H9 (cell line): Measurements from ENCODE around the gene IGDCC3. TPM values are rescaled to one million over a fixed set of nuclear protein-coding genes. Genes with fewer than 3 reads are reported as not detected.

Experiments used
- DNase-seq: peaks from one replicate; pipeline ENCODE4 v3.0.0-alpha.2; 2017
- H2AFZ ChIP-seq: one replicate; pipeline ENCODE4 v1.6.1; 2013; ENCODE audit warnings: mild to moderate bottlenecking, low read length, control low read depth, moderate library complexity
- H2AK5ac ChIP-seq: 2 replicates; pipeline ENCODE4 v1.6.1; 2013; ENCODE audit warnings: low read length, control low read depth, mixed read lengths; ENCODE audit not compliant: insufficient read length
- H2BK120ac ChIP-seq: one replicate; pipeline ENCODE4 v1.6.1; 2013; ENCODE audit warnings: low read depth, mild to moderate bottlenecking, low read length, control low read depth, inconsistent platforms; ENCODE audit not compliant: poor library complexity, severe bottlenecking
- H2BK12ac ChIP-seq: 2 replicates; pipeline ENCODE4 v1.6.1; 2013; ENCODE audit warnings: low read length, control low read depth, mixed read lengths, low read depth; ENCODE audit not compliant: insufficient read length
- H2BK15ac ChIP-seq: 2 replicates; pipeline ENCODE4 v1.6.1; 2013; ENCODE audit warnings: low read depth, low read length, control low read depth
- H2BK20ac ChIP-seq: one replicate; pipeline ENCODE4 v1.6.1; 2013; ENCODE audit warnings: low read depth, mild to moderate bottlenecking, low read length, control low read depth, inconsistent platforms; ENCODE audit not compliant: poor library complexity, severe bottlenecking
- H2BK5ac ChIP-seq: 2 replicates; pipeline ENCODE4 v1.6.1; 2013; ENCODE audit warnings: low read length, control low read depth, mixed read lengths; ENCODE audit not compliant: insufficient read length
- H3K14ac ChIP-seq: 2 replicates; pipeline ENCODE4 v1.6.1; 2013; ENCODE audit warnings: low read length, control low read depth; ENCODE audit not compliant: insufficient read depth
- H3K18ac ChIP-seq: 2 replicates; pipeline ENCODE4 v1.6.1; 2013; ENCODE audit warnings: low read depth, mild to moderate bottlenecking, mixed read lengths, low read length, control low read depth; ENCODE audit not compliant: insufficient read length
- H3K23ac ChIP-seq: 2 replicates; pipeline ENCODE4 v1.6.1; 2013; ENCODE audit warnings: low read length, control low read depth, mixed read lengths, low read depth; ENCODE audit not compliant: insufficient read length
- H3K23me2 ChIP-seq: 2 replicates; pipeline ENCODE4 v1.6.1; 2013; ENCODE audit warnings: low read depth, mild to moderate bottlenecking, mixed read lengths, low read length, control low read depth; ENCODE audit not compliant: insufficient read length, poor library complexity, severe bottlenecking
- H3K27ac ChIP-seq: 2 replicates; pipeline ENCODE4 v1.5.1; 2013; ENCODE audit warnings: low read length, control low read depth, mixed read lengths, low read depth; ENCODE audit not compliant: insufficient read length
- H3K27me3 ChIP-seq: 2 replicates; pipeline ENCODE4 v1.6.1; 2013; ENCODE audit warnings: low read length, control low read depth, inconsistent platforms; ENCODE audit not compliant: insufficient read depth
- H3K4ac ChIP-seq: 2 replicates; pipeline ENCODE4 v1.6.1; 2013; ENCODE audit warnings: low read depth, mild to moderate bottlenecking, control low read depth, inconsistent platforms, low read length, moderate library complexity
- H3K4me1 ChIP-seq: 2 replicates; pipeline ENCODE4 v1.6.1; 2013; ENCODE audit warnings: low read length, control low read depth, inconsistent platforms; ENCODE audit not compliant: insufficient read depth
- H3K4me2 ChIP-seq: 2 replicates; pipeline ENCODE4 v1.6.1; 2013; ENCODE audit warnings: low read length, control low read depth, mixed read lengths; ENCODE audit not compliant: insufficient read length, insufficient read depth
- H3K56ac ChIP-seq: 2 replicates; pipeline ENCODE4 v1.6.1; 2013; ENCODE audit warnings: low read depth, mild to moderate bottlenecking, mixed read lengths, low read length, control low read depth; ENCODE audit not compliant: insufficient read length
- H3K79me1 ChIP-seq: 2 replicates; pipeline ENCODE4 v1.6.1; 2013; ENCODE audit warnings: low read depth, mild to moderate bottlenecking, moderate library complexity, low read length, control low read depth, inconsistent platforms; ENCODE audit not compliant: insufficient read depth, poor library complexity, severe bottlenecking
- H3K79me2 ChIP-seq: 2 replicates; pipeline ENCODE4 v1.6.1; 2013; ENCODE audit warnings: low read length, control low read depth, inconsistent platforms; ENCODE audit not compliant: insufficient read depth
- H3K9ac ChIP-seq: 2 replicates; pipeline ENCODE4 v1.6.1; 2013; ENCODE audit warnings: low read length, control low read depth, mixed read lengths; ENCODE audit not compliant: insufficient read length; ENCODE audit errors: extremely low read depth
- H3K9me3 ChIP-seq: one replicate; pipeline ENCODE4 v1.6.1; 2013; ENCODE audit warnings: low read depth, low read length, inconsistent platforms; ENCODE audit not compliant: control insufficient read depth
- H3T11ph ChIP-seq: one replicate; pipeline ENCODE4 v1.6.1; 2013; ENCODE audit warnings: mild to moderate bottlenecking, low read length, control low read depth, inconsistent platforms
- H4K20me1 ChIP-seq: one replicate; pipeline ENCODE4 v1.6.1; 2013; ENCODE audit not compliant: control insufficient read depth, insufficient read length, insufficient read depth
- H4K5ac ChIP-seq: 2 replicates; pipeline ENCODE4 v1.6.1; 2013; ENCODE audit warnings: low read depth, mild to moderate bottlenecking, mixed read lengths, low read length, control low read depth; ENCODE audit not compliant: insufficient read length
- H4K8ac ChIP-seq: replicated peaks from 2 replicates; pipeline ENCODE4 v1.6.1; 2013; ENCODE audit warnings: low read length, control low read depth, mixed read lengths, low read depth; ENCODE audit not compliant: insufficient read length
- H4K91ac ChIP-seq: 2 replicates; pipeline ENCODE4 v1.6.1; 2013; ENCODE audit warnings: low read depth, mild to moderate bottlenecking, moderate library complexity, mixed read lengths, low read length, control low read depth; ENCODE audit not compliant: insufficient read length
- H3K27ac Mint-ChIP-seq, 3 experiments: 2 replicates in 2 of 3; 3 replicates in 1 of 3; pipeline ENCODE4 v1.8.0; 2020 to 2021; ENCODE audit warnings: mixed read lengths in 3 of 3, mild to moderate bottlenecking in 1 of 3, moderate library complexity in 1 of 3
- H3K27me3 Mint-ChIP-seq: 2 replicates; pipeline ENCODE4 v1.8.0; 2021; ENCODE audit warnings: low read depth, mild to moderate bottlenecking, moderate library complexity, mixed read lengths
- H3K36me3 Mint-ChIP-seq, 3 experiments: 2 replicates in 2 of 3; 3 replicates in 1 of 3; pipeline ENCODE4 v1.8.0; 2020 to 2021; ENCODE audit warnings: low read depth in 3 of 3, mixed read lengths in 3 of 3; ENCODE audit not compliant: insufficient read depth in 1 of 3
- H3K4me1 Mint-ChIP-seq, 2 experiments: 2 replicates each; pipeline ENCODE4 v1.8.0; 2020; ENCODE audit warnings: mixed read lengths in 2 of 2
- H3K4me3 Mint-ChIP-seq, 2 experiments: 2 replicates in 1 of 2; 3 replicates in 1 of 2; pipeline ENCODE4 v1.8.0; 2020 to 2021; ENCODE audit warnings: mild to moderate bottlenecking in 2 of 2, mixed read lengths in 2 of 2, moderate library complexity in 1 of 2
- H3K9me3 Mint-ChIP-seq, 2 experiments: 2 replicates in 1 of 2; 3 replicates in 1 of 2; pipeline ENCODE4 v1.8.0; 2020; ENCODE audit warnings: mild to moderate bottlenecking in 2 of 2, mixed read lengths in 2 of 2, moderate library complexity in 1 of 2
- WGBS: extraction: QIAGEN DNeasy Blood & Tissue Kit; methylation state at CpG from one replicate; pipeline ENCODE4 v1.1.7; 2013; ENCODE audit warnings: missing lambda C conversion rate, low lambda C conversion rate, mixed read lengths; ENCODE audit not compliant: insufficient read length; ENCODE audit errors: extremely low coverage; 5-methylcytosine and 5-hydroxymethylcytosine counted together
- total RNA-seq: library from RNA; stranded (reverse); gene quantifications from 2 replicates; pipeline ENCODE4 v1.2.1, GENCODE V29; 2021
- TF ChIP-seq, protein P1 (sequence below): fragments of 200-600 bp; sonication (generic); conservative IDR thresholded peaks from 3 replicates; pipeline ENCODE4 v1.8.0; 2021; ENCODE audit warnings: antibody characterized with exemption, mild to moderate bottlenecking

The IGDCC3 gene
- total RNA-seq, 1 experiment from 2014 or later: 18.9 TPM

DNA sequence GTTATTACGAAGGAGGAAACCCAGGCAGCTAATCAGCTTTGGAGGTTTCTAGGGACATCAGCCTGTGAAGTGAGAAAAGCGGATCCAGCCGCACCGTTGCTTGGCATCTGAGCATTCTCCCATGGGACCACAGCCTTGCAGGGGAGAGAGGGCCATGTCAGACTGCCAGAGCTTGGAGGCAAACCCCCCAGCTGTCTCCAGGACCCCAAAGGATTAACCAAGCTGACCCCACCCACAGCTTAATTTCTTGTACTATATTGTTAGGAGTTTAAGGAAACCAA is 5.1 kb downstream of the IGDCC3 start:
- H3K56ac ChIP-seq: no peak overlapping the region
- H4K20me1 ChIP-seq: no peaks in the 10 kb centered on the region
- H2BK15ac ChIP-seq: no peak overlapping the region
- Mint-ChIP-seq H3K4me3 (no peak overlapping the region), H3K27ac (peak overlapping the region in 1 of 3 experiments; percentile 89; a peak in 1 of 7 replicates), H3K9me3 (no peaks in the 10 kb centered on the region), H3K27me3 (peaks cover 25% of the 10 kb centered on the region), H3K36me3 (peaks cover 19 to 24% (median 22%) of the 10 kb centered on the region in 3 experiments; a peak in 6 of 7 replicates), H3K4me1 (peaks cover 48 to 63% of the 10 kb centered on the region in 2 experiments)
- no peak overlapping the region for H3K4me2 ChIP-seq
- no peak overlapping the region for H2AFZ ChIP-seq
- no peak overlapping the region for H2BK20ac ChIP-seq
- no peak overlapping the region for H3K4ac ChIP-seq
- no peak for DNase-seq
- TF ChIP-seq, protein P1, sequence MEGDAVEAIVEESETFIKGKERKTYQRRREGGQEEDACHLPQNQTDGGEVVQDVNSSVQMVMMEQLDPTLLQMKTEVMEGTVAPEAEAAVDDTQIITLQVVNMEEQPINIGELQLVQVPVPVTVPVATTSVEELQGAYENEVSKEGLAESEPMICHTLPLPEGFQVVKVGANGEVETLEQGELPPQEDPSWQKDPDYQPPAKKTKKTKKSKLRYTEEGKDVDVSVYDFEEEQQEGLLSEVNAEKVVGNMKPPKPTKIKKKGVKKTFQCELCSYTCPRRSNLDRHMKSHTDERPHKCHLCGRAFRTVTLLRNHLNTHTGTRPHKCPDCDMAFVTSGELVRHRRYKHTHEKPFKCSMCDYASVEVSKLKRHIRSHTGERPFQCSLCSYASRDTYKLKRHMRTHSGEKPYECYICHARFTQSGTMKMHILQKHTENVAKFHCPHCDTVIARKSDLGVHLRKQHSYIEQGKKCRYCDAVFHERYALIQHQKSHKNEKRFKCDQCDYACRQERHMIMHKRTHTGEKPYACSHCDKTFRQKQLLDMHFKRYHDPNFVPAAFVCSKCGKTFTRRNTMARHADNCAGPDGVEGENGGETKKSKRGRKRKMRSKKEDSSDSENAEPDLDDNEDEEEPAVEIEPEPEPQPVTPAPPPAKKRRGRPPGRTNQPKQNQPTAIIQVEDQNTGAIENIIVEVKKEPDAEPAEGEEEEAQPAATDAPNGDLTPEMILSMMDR: no peak
- no CpG with 5 or more reads among the region's 4 CpGs for WGBS
- H4K5ac ChIP-seq: no peak overlapping the region
- H3K27ac ChIP-seq: no peak overlapping the region
- no peak overlapping the region for H3T11ph ChIP-seq
- H3K9me3 ChIP-seq: no peaks in the 10 kb centered on the region
- no peak overlapping the region for H2BK5ac ChIP-seq
- no peak overlapping the region for H3K18ac ChIP-seq
- no peak overlapping the region for H3K9ac ChIP-seq
- H3K79me2 ChIP-seq: no peaks in the 10 kb centered on the region; the same call in 1 of the 2 replicates
- no peak overlapping the region for H2BK120ac ChIP-seq
- H4K8ac ChIP-seq: no peak overlapping the region
- no peak overlapping the region for H3K23ac ChIP-seq
- peaks cover 4% of the 10 kb centered on the region for H3K23me2 ChIP-seq
- no peaks in the 10 kb centered on the region; the same call in 1 of the 2 replicates for H3K27me3 ChIP-seq
- no peak overlapping the region for H3K14ac ChIP-seq
- no peak overlapping the region for H4K91ac ChIP-seq
- peaks cover 13% of the 10 kb centered on the region; the same call in 1 of the 2 replicates for H3K4me1 ChIP-seq
- no peak overlapping the region for H2BK12ac ChIP-seq
- no peaks in the 10 kb centered on the region for H3K79me1 ChIP-seq
- no peak overlapping the region for H2AK5ac ChIP-seq
